ENCODE results near the gene ZMIZ1.

ZMIZ1 gene

DNA sequence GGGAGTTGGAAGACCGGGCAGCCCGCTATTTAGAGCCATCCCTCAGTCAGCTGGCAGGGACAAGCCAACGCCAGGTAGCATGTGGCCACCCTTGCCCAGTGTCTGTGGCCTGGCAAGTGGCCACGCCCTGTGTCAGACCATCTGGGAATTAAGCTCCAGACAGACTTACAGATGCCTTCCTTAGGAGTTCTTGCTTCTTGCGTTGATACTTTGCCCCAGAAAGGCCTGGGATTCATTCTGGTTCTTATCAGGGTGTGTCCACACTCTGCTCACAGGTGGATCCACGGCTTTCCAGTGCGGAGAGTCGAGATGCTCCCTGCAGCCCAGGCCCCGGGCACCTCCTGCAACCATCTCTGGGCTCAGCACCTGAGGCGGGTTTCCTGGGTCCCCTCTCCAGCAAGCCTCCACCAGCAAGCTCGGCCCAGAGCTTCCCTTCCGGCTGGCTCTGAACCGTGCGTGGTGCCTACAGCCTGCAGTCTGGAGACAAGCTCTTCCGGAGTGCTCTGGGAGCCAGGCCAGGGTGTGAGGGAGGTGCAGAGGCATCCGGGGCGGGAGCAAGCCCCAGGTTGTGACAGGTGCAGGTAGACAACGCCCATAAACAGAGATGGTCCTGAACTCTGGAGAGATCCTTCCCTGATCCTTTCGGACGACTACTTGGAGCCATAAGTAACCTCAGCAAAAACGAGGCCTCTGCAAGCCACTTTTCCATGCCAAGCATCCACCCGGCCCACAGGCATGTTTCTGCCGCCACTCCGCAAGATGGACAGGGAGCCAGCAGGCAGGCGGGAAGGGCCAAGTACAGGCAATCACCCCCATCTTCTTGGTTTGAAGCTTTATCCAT lies 246.2 kb downstream of the ZMIZ1 start:
- DNase-seq: no peak

DNA sequence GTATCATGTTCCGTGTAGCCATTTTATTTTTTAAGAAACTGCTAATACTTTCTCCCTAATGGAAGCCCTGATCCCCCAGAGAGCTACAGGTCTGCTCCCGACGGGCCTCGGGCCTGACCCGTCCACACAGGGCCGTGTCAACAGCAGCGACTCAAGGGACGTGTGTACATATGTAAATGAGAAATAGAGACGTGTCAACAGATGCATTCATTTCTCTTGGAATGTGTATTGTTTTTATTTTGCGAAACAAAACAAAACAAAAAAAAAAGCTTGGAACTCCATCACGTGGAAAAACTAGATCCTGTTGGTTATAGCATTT lies 246.8 kb downstream of the ZMIZ1 start:
- DNase-seq: no peak

DNA sequence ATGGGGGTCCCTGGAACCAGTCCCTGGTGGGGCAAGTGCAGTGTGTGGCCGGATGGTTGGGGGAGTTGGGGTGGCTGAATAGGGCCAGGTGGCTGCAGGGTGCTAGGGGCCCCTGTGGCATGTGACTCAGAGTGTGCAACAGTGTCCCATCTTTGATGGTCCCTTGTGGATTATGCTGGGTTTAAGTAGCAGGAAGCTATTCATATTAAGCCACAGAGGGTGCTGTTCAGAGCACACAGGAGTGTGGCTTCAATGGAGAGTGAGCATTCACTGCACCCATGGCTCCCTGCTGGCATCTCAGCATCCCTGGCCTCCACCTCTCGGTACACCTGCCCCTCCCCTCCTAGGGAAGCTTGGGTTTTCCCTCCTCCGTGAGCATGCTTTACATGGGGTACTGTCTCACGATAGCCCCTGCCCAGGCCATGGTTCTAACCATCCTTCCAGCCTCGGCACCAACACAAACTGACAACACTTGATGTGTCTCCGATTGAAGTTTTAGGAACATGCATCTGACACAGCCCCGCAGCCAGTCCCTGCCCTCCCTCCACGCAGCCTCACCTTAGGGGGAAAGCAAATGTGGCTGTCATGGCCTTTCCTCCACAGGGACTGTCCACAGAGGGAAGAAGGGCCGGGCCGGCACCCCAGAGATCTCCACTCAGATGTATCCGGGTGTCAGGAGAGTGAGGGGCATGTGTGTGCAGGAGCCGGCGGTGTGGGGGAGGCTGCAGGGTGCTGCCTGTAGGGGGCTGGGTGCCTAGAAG lies 248.1 kb downstream of the ZMIZ1 start:
- DNase-seq: no peak

DNA sequence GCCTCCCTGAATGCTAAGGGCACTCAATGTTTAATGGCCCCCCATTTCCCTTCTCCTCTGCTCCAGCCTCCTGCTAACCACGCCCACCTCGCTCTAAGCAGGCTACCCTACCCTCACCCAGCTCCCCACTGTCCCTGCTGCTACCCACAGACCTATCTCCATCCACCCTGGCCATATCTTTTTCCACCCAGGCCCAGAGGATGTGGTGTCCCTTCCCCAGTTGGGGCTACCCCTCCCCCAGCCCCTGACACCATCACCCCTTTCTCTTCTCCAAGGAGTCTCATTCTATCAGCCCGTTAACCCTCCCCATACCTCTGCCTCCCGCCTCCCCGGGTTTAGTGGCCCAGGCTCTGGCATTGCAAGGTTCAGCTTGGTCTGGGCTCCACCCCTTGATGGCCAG lies 249.6 kb downstream of the ZMIZ1 start:
- DNase-seq: no peak

DNA sequence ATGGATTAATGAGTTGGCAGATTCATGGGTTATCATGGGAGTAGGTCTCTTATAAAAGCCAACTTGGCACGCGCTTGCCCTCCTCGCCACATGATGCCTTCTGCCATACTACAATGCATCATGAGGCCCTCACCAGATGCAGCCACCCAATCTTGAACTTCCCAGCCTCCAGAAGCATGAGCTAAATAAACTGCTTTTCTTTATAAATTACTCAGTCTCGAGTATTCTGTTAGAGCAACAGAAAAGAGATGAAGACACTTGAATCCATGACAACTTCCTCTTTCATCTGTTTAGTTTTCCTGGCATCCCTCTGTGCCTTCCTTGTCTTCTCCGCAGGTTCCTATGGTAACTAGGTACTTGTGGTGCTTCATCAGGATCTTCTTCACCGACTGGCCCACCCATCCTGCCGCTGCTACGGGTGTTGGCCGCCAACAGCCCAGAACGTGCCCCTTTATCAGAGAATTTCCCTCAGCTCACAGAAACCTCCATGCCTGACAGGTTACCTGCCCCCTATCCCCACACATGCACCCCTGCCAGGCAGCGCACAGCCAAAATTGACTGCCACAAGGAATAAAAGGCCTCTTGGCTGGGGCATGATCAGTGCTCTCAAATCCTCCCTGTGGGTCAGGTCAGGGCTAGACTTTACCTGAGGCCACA lies 250.5 kb downstream of the ZMIZ1 start:
- no peak for DNase-seq

DNA sequence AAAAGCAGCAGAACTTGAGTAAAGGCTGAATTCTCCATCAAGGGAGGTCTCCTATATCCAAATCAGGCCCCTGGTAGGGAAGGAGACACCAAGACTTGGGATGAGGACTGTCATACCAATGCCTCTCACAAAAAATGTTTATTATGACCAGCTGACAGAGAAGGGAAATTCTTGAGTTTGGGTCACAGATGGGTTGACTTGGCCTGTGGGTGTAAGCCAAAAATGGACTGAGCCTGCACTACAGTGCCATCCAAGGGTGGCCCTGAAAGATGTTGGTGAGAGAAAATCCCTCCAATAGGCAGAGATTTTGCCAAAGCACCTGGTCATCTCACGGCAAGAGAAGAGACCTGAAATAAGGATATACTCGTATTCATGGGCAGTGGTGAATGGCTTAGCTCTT lies 251.6 kb downstream of the ZMIZ1 start:
- no peak for DNase-seq

DNA sequence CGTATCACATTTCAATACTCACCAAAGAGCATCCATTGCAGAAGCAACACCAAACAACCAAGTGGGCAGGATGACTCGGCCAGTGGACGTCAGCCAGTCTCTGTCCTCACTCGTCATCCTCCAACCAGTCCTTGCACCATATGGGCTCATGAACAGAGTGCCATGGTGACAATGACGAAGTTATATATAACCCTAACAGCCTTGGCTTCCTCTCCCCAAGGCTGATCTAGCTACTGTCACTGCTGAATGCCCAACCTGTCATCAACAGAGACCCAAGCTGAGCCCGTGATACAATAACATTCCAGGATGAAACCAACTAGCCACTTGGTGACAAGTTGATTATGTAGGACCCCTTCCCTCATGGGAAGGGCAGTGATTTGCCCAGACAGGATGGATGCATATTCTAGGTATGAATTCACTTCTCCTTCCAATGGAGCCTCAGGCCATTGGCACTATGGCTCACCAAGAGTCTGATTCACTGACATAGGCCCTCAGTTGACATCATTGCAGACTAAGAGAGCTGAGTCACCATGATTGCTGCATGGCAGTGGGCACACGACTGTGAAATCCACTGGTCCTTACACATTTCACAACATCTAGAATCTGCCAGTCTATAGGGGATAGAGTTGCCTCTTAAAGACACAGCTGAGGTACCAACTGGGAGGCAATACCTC lies 252.2 kb downstream of the ZMIZ1 start:
- DNase-seq: no peak

DNA sequence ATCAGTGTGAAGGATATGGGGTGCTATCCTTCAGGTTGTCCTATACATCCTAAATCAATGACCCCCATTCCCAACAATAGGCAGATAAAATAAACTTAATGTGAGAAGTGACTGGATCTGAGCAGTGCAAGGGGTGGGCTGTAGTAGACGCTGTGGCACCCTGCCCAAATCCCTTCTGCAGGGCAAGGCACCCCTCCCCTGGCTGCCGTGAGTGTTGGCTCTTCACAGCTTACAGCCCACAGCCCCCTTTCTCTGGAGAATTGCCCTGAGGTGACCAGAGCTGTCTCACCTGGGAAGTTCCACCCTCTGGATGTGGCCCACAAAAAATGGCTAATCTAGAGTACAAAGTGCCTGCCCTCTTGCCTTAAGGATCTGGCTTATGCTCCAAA lies 252.7 kb downstream of the ZMIZ1 start:
- DNase-seq: no peak

DNA sequence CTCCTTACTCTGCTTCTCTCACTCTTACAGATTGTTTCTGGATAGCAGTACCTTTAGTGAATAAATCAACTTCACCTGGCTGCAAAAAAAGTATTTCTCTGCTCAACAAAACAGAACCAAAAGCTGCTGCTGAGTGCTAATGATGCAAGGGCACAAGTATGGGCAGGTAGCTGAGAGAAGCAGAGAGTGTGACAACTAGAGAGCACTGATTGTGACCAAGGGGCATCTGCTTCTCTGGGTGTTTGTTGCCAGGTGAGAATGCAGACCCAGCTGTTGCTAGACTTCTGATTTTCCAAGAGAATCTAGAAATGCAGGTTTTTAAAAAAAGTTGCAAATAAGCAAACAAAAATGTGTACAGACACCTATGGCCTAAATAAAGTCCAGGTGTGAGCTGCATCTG lies 253.2 kb downstream of the ZMIZ1 start:
- DNase-seq: no peak

DNA sequence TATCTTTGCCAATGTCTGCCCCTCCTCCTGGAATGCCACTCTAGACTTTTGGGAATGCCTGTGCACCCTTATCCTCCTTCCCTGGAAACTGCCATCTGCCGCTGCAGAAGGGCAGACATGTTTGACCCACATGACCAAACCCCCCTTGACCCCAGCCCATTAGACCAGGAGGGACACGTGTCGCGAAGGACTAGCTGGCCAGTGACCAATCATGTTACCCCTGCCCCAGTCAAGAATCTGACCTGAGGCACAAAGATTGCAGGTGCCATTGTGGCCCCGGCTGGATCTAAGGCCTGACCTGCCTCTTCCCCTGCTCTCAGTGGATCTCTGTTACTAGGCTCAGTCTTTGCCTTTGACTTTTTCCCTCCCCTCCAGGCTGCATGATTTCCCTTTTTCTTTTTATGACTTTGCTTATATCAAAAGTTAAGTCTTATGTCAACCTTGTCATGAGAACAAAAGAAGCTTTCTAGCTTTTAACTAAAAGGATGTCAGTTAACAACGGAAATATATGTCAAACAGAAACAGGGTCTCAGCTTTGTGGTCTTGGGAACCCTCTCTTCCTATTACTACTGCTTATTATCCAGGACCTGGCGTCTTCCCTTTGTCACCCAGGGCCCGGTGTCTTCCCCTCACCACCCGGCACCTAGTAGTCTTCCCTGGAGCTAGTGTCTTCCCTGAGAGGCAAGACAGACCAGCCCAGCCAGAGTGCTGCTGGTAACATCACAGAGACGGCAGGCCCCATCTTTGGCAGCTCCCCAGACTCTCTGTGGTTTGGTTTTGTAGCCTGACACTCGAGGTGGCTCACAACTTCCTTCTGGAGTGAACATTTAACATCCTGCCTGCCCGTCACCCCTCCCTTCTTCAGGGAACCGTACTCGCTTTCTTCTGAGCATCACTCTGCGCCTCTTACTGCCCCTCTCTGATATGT lies 254.1 kb downstream of the ZMIZ1 start:
- DNase-seq: no peak

DNA sequence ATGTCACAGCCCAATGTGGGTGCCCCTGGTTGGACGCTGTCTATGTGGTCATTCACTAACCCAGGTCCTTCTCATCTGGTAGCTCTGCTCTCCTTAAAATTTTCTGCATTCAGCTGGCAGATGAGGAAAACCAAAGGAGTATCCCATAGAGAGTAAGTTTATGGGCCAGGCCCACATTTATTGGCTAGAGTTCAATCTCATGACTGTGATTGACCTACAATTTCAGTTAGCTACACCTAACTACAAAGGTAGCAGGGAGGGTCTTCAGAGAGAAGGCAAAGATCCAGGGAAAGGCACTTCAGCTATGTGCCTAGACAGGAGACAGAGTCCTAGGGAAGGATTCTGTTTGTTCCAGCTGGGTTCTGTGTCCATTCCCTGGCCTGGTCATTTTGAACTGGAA lies 254.8 kb downstream of the ZMIZ1 start:
- no peak for DNase-seq

DNA sequence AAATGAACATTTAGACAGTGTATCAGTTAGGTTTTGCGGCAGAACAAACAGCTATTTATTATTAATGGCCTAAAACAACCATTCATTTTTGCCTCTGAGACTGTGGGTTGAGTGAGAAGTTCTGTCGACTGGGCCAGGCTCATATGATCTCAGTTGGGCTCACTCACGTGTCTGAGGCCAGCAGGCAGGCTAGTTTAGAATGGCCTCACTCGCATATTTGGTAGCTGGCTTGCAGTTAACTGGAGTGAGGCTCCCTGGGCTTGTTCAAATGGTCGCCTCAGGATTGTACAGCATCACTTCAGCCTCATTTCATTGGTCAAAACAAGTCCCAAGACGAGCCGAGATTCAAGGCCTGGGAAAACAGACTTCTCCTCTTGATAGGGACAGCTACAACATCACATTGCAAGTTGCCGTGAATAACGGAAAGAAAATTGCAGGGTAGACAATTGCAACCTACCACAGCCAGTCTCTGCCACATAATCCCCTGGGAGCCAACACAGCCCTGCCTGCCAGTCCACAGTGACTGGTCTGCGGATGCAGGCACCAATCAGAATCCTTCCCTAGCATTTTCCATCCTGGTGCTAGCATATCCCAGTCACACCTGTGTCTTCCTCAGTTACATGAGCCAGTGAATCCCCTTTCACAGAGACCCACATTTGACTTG lies 255.4 kb downstream of the ZMIZ1 start:
- DNase-seq: no peak

DNA sequence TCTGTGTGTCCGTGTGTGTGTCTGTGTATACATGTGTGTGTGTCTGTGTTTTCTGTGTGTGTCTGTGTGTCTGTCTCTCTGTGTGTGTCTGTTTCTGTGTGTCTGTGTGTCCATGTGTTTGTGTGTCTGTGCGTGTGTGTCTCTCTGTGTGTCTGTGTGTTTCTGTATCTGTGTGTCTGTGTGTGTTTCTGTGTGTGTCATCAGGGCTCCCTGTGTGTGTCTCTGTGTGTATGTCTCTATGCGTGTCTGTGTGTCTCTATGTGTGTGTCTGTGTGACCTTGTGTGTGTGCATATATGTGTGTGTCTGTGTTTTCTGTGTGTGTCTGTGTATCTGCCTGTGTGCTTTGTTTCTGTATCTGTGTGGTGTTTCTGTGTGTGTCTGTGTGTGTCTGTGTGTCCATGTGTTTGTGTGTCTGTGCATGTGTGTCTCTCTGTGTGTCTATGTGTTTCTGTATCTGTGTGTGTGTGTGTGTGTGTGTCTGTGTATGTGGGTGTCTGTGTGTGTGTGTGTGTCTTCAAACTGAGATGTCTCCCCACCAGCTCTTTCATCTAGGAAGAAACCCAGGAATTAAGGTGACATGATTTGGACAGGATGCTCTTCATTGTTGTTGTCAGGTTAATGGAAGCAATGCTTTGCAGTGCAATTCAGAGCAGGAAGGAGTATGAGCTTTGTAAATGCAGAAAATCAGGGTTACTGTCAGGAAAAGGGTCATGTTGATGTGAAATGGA lies 257.8 kb downstream of the ZMIZ1 start:
- DNase-seq: no peak

DNA sequence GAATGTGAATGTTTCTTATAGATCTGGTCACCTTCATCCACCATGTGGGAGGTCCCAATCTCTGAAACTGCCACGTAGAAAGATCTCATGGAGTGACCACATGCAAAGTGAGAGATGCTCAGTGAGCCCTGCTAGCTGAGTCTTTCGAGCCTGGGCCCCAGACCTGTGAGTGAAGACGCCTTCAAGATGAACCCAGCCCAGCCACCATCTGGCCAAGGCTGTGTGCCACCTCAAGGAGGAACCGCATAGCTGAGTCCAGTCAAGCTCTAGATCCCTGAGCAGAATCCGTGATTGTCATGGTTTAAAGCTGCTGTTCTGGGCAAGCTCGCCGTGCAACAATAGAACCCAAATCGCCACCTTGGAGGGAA lies 258.3 kb downstream of the ZMIZ1 start:
- DNase-seq: no peak

DNA sequence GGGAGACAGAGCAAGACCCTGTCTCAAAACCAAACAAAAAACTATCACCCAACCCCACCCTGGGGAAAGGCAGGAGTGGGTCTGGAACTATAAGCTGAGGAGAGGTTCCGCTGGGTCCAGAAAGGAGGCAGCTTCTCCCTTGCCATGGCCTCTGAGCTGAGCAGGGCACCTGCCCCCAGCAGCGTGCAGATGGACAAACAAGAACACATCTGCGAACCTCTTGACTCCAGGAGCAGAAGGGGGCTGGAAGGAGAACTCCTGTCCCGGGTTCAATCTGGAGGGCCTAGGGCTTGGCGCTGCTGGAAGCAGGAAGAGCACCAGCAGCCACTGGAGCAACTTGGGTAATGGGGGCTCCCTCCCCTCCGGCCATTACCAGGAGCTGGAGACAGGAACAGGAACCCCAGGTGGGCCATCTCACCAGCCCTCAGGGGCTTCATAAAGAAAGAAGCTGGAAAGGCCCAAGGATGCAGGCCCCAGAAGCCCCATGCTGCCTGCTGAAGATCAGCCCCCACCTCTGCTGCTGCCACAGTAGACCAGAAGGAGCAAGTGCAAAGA lies 259.5 kb downstream of the ZMIZ1 start:
- no peak for DNase-seq

DNA sequence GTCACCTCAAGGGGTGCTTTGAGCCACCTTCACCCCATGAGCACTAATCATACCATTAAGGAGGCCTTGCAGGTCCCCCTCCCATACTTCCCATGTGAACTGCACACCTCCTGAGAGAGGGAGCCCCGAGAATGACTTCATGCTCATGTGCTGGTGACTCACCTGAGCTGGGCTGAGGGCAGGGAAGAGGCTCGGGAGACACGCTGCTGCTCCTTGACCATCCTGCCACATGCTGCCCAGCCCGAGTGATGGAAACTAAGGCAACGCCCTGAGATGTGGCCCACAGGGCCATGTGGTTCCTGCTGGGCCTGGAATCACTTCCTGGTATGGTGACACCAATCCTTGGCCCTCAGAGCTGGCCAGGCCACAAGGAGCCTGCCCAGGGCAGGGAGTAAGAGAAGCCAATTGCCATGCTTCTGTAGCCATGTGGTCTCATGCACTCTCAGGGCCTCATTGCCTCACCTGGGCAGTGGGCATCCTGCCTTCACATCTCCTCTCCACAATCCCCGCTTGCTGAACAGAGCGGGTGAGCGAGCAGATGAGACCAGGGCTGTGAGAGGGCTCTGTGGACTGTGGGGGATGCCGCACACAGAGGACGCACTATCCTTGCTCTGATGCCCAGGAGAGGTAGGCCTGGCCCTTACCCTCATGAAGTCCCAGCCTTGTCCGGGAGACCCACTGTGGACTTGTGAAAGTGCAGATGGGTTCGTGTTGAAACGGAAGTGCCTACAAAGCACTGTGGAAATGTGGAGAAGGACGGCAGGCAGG lies 260.2 kb downstream of the ZMIZ1 start:
- DNase-seq: no peak

DNA sequence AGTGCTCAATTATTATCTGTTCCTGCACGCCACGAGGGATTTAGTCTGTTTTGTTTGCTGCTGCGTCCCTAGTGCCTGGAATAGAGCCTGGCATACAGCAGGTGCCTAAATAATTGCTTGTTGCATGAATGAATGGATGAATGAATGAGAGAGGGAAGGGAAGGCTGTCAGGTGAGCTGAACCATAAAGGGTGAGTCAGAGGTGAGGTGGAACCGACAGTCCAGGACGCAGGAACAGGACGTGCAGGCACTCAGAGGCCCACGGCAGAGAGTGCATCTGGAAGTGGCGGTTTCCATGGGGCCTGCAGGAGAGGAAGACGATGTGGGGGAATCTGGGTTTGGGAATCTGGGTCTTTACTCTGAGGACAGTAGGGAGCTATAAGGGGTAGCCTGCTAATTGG lies 260.8 kb downstream of the ZMIZ1 start:
- no peak for DNase-seq

DNA sequence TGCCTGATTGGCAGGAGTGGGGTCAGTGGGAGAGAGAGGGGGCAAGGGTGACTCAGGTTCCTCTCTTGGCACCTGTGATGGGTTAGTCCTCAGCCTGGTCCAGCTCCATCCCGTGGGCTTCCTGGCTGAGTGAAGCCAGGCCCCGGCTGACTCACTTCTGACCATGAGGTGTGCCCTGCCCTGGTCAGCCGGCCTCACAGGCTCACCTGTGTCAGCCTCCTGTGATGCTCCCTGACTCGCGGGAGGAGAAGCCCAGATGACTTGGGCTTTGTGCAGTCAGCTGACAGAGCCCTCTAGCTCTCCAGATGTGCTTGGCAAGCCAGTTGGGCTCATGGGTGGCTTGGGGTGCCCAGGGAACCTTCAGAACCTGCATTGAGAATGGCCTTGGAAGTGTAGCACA lies 262.5 kb downstream of the ZMIZ1 start:
- no peak for DNase-seq

DNA sequence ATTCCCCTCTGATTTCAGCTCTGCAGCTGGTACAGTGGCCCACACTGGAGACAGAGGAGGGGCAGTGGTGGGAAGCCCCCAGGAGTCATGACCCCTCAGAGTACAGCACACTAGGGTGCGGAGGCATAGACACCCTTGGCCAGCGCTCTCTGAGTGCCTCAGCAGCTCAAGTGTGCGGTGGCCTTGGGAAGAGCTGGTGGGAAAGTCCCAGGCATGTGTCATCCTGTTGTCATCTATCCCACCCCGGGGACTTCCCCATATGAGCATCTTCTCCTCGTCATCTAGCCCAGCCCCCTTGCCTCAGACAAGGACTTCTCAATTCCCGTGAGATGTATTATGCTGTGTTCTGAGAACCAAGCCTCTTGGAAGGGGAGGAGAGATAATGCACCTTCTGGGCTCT lies 262.9 kb downstream of the ZMIZ1 start:
- no peak for DNase-seq
